ENCODE data around the gene NDUFAF4. TPM values are rescaled to one million over a fixed set of nuclear protein-coding genes. Genes with fewer than 3 reads are reported as not detected.
A peak's percentile ranks its signal among the peaks of the same experiment; 100 is the strongest.

NDUFAF4 gene
- total RNA-seq (2014; rRNA removed; shearing (Covaris generic)), result 28.1 and 37.4 TPM in 2 replicates

GRCh38 chr6:96897396-96898240 is at the start of gene NDUFAF4:
NDUFAF4 (minus strand) TSS chr6:96897891; CDS start chr6:96897801, 90 bp downstream.
- peak; percentile 87 for DNase-seq (ENCODE audit: low read depth)

- no peak for DNase-seq (ENCODE audit: low read depth)
Measured at GRCh38 chr6:96947055-96947454, 49.4 kb upstream of the NDUFAF4 start.

- no peak for DNase-seq (ENCODE audit: low read depth)
Measured at GRCh38 chr6:96943555-96944215, 46.0 kb upstream of the NDUFAF4 start.

DNA sequence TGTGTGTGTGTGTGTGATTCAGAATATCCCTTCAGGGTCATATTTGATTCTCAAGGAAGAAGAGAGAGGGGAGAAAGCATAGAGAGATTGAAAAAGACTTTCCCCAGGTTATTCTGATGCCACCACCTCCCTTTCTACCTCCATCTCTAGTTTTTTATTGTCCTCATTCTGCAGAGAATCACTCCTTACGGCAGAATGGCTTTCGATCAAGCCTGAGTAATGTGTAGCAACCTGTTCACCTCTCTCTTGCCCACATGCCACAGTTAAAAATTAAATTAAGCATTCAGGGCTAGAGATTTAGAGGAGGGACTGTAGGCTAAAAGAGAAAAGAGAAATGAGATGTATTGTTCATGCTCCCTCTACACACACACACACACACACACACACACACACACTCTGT is 45.0 kb upstream of the NDUFAF4 start:
- DNase-seq (ENCODE audit: low read depth), result no peak

- DNase-seq (ENCODE audit: low read depth), result peak; percentile 51
Measured at GRCh38 chr6:96940322-96940721, 42.6 kb upstream of the NDUFAF4 start.

DNA sequence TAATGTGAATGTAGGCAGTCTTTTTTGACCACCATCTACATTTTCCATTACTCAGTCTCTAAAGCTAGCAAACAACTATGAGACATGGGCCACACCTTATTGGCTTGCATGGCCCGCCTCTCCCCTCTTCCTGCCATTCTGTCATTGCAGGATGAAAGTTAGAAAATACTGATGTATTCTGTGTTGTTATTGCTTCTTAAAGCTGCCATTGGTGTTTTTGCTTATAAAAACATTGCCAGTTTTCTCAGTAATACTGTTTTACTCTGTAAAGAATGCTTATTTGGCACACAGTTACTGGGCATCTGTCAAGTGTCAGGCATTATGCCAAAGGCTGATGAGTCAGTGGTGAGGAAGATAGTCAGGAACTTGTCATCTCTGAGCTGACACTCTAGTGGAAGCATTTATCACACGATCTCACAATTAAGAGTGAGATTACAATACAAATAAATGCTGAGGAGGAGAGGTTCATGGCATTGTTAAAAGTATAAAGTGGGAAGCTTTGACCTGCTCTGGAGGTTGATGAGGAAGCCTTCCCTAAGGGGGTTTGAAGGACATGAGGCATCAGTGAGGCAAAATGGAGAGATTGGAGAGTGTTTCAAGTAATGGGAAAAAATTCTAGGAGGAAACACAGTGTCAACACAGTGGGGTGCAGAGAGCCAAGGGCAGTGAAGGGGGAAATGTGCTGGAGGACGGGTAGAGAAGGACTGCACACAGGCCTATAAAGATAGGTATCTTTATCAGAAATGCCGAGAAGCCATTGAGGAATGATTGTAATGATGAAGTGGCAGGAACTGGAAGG is 41.5 kb upstream of the NDUFAF4 start:
- DNase-seq (ENCODE audit: low read depth), result peak; percentile 85

DNA sequence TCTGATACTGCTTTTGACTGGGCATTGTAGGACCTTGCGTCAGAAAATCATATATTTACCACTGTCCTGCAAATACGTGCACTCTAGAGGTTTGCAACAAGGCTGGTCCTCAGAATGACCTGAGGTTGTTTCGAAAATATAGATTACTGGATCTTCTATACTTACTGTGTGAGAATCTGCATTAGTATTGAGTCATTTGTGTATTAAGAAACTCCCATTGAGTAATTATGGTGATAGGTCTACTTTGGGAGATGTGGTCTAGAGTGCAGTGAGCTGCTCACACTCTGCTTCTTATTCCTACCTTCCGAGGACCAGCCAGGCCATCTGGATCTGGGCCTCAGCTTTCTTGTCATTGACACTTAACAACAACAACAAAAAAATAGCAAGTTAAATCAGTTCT is 36.4 kb upstream of the NDUFAF4 start:
- no peak for DNase-seq (ENCODE audit: low read depth)

DNA sequence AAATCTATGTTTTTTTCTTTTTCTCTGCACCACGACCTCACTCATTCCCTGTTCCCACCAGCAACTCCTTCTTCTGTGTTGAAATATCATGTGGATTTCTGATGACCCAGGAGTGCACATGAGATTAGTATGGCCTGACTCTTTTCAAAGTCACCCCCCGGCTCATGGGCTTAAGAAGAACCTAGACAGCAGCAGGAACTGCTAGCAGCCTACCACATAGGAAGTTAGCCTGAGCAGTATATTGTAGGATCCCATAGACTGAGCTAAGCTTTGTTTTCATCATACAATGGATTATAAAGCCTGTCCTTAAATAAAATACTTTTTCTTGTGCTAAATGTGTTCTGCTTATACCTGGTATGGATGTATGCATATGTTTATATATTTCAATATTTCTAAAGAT is 33.5 kb upstream of the NDUFAF4 start:
- no peak for DNase-seq (ENCODE audit: low read depth)

GRCh38 chr6:96929741-96930140 is 32.0 kb upstream of the NDUFAF4 start:
- no peak for DNase-seq (ENCODE audit: low read depth)

GRCh38 chr6:96927660-96928059 is 30.0 kb upstream of the NDUFAF4 start:
- DNase-seq (ENCODE audit: low read depth), result no peak

- no peak for DNase-seq (ENCODE audit: low read depth)
Measured at GRCh38 chr6:96926425-96926824, 28.7 kb upstream of the NDUFAF4 start.

DNA sequence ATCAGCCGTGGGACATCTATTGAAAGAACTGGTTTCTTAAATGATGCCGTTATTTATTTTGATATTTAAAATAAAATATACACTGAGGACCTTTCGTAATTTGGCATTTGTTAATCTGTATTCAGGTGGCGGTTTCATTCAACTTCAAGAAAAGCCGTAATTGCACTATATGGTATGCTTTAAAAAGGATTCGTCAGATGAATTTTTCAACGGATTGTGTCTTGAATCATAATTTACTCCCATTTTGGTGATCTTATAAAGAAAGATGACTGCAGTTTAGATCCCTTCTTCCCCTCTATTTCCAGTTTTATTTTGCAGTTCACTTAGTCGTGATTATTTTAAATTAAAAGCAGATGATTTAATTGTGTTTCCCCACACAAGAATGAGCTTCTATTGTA is 27.6 kb upstream of the NDUFAF4 start:
- no peak for DNase-seq (ENCODE audit: low read depth)

- DNase-seq (ENCODE audit: low read depth), result peak; percentile 6
Measured at GRCh38 chr6:96923871-96924493, 26.3 kb upstream of the NDUFAF4 start.

- no peak for DNase-seq (ENCODE audit: low read depth)
Measured at GRCh38 chr6:96923400-96923799, 25.7 kb upstream of the NDUFAF4 start.

DNA sequence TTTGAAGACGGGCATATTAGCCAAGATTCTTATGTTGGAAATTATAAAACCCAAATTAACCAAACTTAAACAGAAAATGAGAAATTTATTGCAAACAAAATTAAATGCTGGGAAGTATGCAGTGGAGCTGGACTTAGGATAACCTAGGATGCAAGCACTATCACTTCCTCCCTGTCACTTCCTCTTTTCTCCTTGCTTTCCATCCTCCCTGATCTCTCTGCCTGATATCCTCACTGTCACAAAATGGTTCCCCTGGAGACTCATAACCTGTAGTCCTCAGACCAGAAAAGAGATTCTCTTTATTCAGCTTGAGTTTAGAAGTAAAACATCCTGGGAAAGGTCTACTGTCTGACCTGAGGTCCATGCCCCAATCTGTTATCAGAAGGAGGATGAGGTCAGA is 19.4 kb upstream of the NDUFAF4 start:
- no peak for DNase-seq (ENCODE audit: low read depth)

DNA sequence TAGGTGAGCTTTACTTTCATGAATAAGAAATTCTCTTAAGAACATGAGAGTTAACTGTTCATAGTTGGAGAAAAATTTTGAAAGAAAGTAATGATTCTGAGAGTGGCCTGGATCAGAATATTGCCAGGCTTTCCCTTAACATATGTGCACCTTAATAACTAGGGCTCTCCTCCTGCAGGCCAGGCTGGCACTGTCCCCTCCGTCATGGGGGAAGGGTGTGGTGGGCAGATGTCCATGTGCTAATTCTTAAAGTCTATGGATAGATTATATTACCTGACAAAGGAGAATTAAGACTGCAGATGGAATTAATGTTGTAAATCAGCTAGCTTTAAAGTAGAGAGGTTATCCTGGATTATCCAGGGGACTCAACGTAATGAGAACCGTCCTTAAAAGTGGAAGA is 15.9 kb upstream of the NDUFAF4 start:
- DNase-seq (ENCODE audit: low read depth), result no peak

DNA sequence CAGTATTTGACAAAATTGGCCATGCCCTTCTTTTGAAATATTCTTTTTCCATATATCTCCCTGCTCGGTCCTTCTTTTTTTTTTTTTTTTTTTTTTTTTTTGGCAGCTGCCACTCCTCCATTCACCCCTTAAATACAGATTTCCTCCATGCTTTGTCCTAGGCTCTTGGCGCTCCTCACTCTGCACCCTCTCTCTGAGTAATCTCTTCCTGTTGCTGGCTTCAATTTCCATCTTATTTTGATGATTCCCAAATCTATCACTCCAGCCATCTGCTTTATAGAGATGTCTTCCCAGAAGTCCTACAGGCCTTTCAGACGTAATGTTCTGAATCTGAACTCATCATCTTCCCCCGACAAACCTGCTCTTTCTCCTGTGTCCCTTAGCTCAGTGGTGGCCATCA is 14.1 kb upstream of the NDUFAF4 start:
- no peak for DNase-seq (ENCODE audit: low read depth)

- DNase-seq (ENCODE audit: low read depth), result no peak
Measured at GRCh38 chr6:96911171-96911570, 13.5 kb upstream of the NDUFAF4 start.

DNA sequence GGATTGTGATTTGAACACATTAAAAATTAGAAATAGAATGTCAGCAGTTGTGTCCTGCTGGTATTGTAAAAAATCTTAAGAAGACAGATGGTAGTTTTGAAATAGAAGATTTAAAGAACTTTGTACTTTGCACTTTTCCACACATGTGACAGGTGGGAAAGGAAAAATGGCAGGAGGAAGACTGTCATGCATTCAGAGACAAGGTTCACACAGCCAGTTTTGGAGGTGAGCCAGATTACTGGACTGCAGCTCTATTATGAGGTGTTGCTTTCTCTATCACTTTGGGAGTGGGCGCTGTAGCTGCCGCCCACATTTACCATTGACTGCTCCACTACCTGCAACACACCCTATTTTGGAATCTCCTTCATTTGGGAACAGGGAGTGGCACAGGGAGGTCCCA is 12.1 kb upstream of the NDUFAF4 start:
- DNase-seq (ENCODE audit: low read depth), result no peak

GRCh38 chr6:96907498-96907897 is 9.8 kb upstream of the NDUFAF4 start:
- DNase-seq (ENCODE audit: low read depth), result no peak

DNA sequence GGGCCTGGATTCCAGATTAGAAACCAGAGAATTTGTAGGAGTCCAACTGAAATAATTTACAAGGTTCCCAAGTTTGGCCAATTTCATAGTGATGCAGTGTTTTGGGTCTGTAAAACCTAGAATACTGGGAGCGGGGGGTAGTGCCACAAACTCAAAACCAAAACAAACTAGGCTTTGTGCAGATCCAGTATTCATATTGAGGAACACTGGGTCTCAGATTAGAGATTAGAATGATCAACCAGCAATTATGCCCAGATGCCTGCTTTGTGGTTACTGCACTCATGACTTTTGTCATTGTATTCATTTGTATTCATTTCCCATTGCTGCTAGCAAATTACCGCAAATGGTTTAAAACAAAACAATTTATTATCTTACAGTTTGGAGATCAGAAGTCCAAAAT is 3.2 kb upstream of the NDUFAF4 start:
- DNase-seq (ENCODE audit: low read depth), result no peak

- DNase-seq (ENCODE audit: low read depth), result no peak
Measured at GRCh38 chr6:96899451-96899998, 1.8 kb upstream of the NDUFAF4 start.
